ENCODE measurements around the gene SORCS3. TPM values are rescaled to one million over a fixed set of nuclear protein-coding genes. Genes with fewer than 3 reads are reported as not detected.

Gene SORCS3
- total RNA-seq, 4 donors from 2014 or later, result 0.12 to 0.32 (median 0.15) TPM; not detected in 1

- DNase-seq (ENCODE audit: low spot score in 2 of 2), result no peak
- WGBS, 2 donors, result 82 to 89% methylated on average over 3 of the region's 3 CpGs
- no peak overlapping the region for H3K4me3 ChIP-seq (ENCODE audit: low read depth, poor library complexity, severe bottlenecking)
- TF ChIP-seq POLR2A (IDR thresholded peaks at IDR 0.05) (no peak), CTCF (IDR thresholded peaks at IDR 0.05) (no peak)
- intact Hi-C loops (cut with DNase I; ENCODE audit: low total_unique reads), result no loop called here
These were observed 546.2 kb downstream of the SORCS3 start for GRCh38 chr10:105187243-105187642.

- TF ChIP-seq POLR2A (IDR thresholded peaks at IDR 0.05), result no peak
- no peak for TF ChIP-seq CTCF (IDR thresholded peaks at IDR 0.05)
- 51 to 54% methylated on average over 6 of the region's 6 CpGs for WGBS, 2 donors
- no peak overlapping the region for H3K4me3 ChIP-seq (ENCODE audit: low read depth, poor library complexity, severe bottlenecking)
- DNase-seq (ENCODE audit: low spot score in 2 of 2), result no peak
- intact Hi-C loops (cut with DNase I; ENCODE audit: low total_unique reads), result no loop called here
These were observed 547.8 kb downstream of the SORCS3 start for GRCh38 chr10:105188737-105189462.

- no peak for DNase-seq (ENCODE audit: low spot score in 2 of 2)
- 89 to 93% methylated on average over 2 of the region's 2 CpGs for WGBS, 2 donors
- H3K4me3 ChIP-seq (ENCODE audit: low read depth, poor library complexity, severe bottlenecking), result no peak overlapping the region
- TF ChIP-seq POLR2A (IDR thresholded peaks at IDR 0.05), result no peak
- TF ChIP-seq CTCF (IDR thresholded peaks at IDR 0.05), result no peak
- intact Hi-C loops (cut with DNase I; ENCODE audit: low total_unique reads), result no loop called here
These were observed 548.3 kb downstream of the SORCS3 start for GRCh38 chr10:105189463-105189800.

- no peak overlapping the region for H3K4me3 ChIP-seq (ENCODE audit: low read depth, poor library complexity, severe bottlenecking)
- DNase-seq (ENCODE audit: low spot score in 2 of 2), result no peak
- TF ChIP-seq CTCF (IDR thresholded peaks at IDR 0.05), result no peak
- intact Hi-C loops (cut with DNase I; ENCODE audit: low total_unique reads), result no loop called here
- WGBS, 2 donors, result 66 to 69% methylated on average over 4 of the region's 4 CpGs
These were observed 551.1 kb downstream of the SORCS3 start for GRCh38 chr10:105192146-105192545.

GRCh38 chr10:105192861-105193260, 551.8 kb downstream of the SORCS3 start:
- 79 to 88% methylated on average over 2 of the region's 2 CpGs for WGBS, 2 donors
- no peak for DNase-seq (ENCODE audit: low spot score in 2 of 2)
- no peak for TF ChIP-seq CTCF (IDR thresholded peaks at IDR 0.05)
- no peak for TF ChIP-seq POLR2A (IDR thresholded peaks at IDR 0.05)
- no peak overlapping the region for H3K4me3 ChIP-seq (ENCODE audit: low read depth, poor library complexity, severe bottlenecking)
- intact Hi-C loops (cut with DNase I; ENCODE audit: low total_unique reads), result no loop called here

GRCh38 chr10:105195831-105196230, 554.7 kb downstream of the SORCS3 start:
- H3K4me3 ChIP-seq (ENCODE audit: low read depth, poor library complexity, severe bottlenecking), result no peak overlapping the region
- 39 to 44% methylated on average over 4 of the region's 4 CpGs for WGBS, 2 donors
- DNase-seq (ENCODE audit: low spot score in 2 of 2), result no peak
- TF ChIP-seq POLR2A (IDR thresholded peaks at IDR 0.05), result no peak
- TF ChIP-seq CTCF (IDR thresholded peaks at IDR 0.05), result no peak
- intact Hi-C loops (cut with DNase I; ENCODE audit: low total_unique reads), result no loop called here

All from lower leg skin (tissue), 4 donors.